ENCODE data around the gene ACP4.

DNA sequence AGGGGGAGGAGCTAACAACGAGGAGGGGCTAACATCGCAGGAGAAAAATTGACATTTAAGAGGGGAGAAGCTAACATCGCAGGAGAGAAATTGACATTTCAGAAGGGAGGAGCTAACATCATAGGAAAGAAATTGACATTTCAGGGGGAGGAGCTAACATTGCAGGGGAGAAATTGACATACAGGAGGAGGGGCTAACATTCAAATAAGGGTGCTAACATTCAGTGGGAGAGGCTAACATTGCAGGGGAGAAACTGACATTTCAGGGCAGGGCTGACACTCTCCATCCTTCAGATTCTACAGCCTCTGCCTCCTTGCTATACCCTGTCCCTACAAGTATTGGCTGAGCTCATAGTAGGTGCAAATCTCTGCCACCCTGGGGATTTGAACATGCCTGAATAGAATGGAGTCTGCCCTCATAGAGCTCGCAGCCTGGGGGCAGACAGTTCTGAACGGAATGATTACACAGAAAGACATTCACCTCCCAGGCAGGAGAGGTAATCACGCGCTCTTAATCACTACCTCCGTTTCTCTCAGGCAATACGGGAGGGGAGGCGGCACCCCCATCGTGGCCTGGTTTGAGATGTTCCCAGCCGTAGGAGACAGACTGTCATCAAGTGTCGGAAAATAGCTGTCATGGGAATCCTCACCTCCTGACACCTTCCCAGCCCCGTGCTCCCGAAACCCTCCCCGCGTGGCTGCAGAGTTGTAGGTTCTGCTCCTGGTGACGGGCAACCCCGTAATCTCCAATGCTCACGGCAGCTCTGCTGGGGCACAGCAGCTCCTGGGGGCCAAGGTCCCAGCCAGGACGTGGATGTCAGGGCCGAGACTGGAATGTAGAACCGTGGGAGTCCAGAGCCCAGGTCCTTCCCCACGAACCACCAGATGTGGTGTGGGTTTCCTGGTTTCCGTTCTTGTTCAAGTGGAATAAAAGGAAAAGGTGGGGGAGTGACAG, 10.4 kb upstream of the ACP4 start:
- TF ChIP-seq, protein P1, sequence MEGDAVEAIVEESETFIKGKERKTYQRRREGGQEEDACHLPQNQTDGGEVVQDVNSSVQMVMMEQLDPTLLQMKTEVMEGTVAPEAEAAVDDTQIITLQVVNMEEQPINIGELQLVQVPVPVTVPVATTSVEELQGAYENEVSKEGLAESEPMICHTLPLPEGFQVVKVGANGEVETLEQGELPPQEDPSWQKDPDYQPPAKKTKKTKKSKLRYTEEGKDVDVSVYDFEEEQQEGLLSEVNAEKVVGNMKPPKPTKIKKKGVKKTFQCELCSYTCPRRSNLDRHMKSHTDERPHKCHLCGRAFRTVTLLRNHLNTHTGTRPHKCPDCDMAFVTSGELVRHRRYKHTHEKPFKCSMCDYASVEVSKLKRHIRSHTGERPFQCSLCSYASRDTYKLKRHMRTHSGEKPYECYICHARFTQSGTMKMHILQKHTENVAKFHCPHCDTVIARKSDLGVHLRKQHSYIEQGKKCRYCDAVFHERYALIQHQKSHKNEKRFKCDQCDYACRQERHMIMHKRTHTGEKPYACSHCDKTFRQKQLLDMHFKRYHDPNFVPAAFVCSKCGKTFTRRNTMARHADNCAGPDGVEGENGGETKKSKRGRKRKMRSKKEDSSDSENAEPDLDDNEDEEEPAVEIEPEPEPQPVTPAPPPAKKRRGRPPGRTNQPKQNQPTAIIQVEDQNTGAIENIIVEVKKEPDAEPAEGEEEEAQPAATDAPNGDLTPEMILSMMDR (IDR thresholded peaks at IDR 0.05): no peak
- TF ChIP-seq POLR2A (IDR thresholded peaks at IDR 0.05): no peak
